ENCODE data around the gene APOA1.
"Not testable (repeated sequence)": the region's sequence is repeated elsewhere in the genome, so short reads cannot be mapped to it uniquely, and the experiment has no call there.

Gene APOA1

GRCh38 chr11:116804001-116804400 is 33.4 kb downstream of the APOA1 start:
- TF ChIP-seq CTCF (IDR thresholded peaks at IDR 0.05; ENCODE audit: low read depth, low read length): no peak
- Histone ChIP-seq H3K27ac (no peak overlapping the region), H3K9me3 (ENCODE audit: severe bottlenecking) (no peaks in the 10 kb centered on the region), H3K4me3 (ENCODE audit: low read depth, low read length) (no peak overlapping the region), H3K36me3 (no peaks in the 10 kb centered on the region), H3K27me3 (ENCODE audit: insufficient read depth, low read depth, severe bottlenecking) (no peaks in the 10 kb centered on the region)
- DNase-seq: no peak

GRCh38 chr11:116801662-116802061 is 35.8 kb downstream of the APOA1 start:
- not testable (repeated sequence) for DNase-seq

GRCh38 chr11:116800610-116801009 is 36.8 kb downstream of the APOA1 start:
- no peak for DNase-seq
- no peak for TF ChIP-seq CTCF (IDR thresholded peaks at IDR 0.05; ENCODE audit: low read depth, low read length)
- no peak overlapping the region for H3K27ac ChIP-seq
- no peaks in the 10 kb centered on the region for H3K27me3 ChIP-seq (ENCODE audit: insufficient read depth, low read depth, severe bottlenecking)
- H3K9me3 ChIP-seq (ENCODE audit: severe bottlenecking): no peaks in the 10 kb centered on the region
- no peak overlapping the region for H3K4me3 ChIP-seq (ENCODE audit: low read depth, low read length)
- no peaks in the 10 kb centered on the region for H3K36me3 ChIP-seq

More at GRCh38 chr11:116801662-116802061, 35.8 kb downstream of the APOA1 start:
- not testable (repeated sequence) for H3K9me3 ChIP-seq (ENCODE audit: severe bottlenecking); H3K27ac ChIP-seq; H3K36me3 ChIP-seq; H3K4me3 ChIP-seq (ENCODE audit: low read depth, low read length); H3K27me3 ChIP-seq (ENCODE audit: insufficient read depth, low read depth, severe bottlenecking)

- no peak for TF ChIP-seq CTCF (IDR thresholded peaks at IDR 0.05; ENCODE audit: low read depth, low read length)
- H3K27ac ChIP-seq: no peak overlapping the region
- no peak for DNase-seq
- H3K27me3 ChIP-seq (ENCODE audit: insufficient read depth, low read depth, severe bottlenecking): no peaks in the 10 kb centered on the region
- no peaks in the 10 kb centered on the region for H3K9me3 ChIP-seq (ENCODE audit: severe bottlenecking)
- H3K4me3 ChIP-seq (ENCODE audit: low read depth, low read length): no peak overlapping the region
- H3K36me3 ChIP-seq: no peaks in the 10 kb centered on the region
These were observed 39.1 kb downstream of the APOA1 start for GRCh38 chr11:116798368-116798767.

GRCh38 chr11:116797816-116798215 is 39.6 kb downstream of the APOA1 start:
- TF ChIP-seq CTCF (IDR thresholded peaks at IDR 0.05; ENCODE audit: low read depth, low read length): no peak
- H3K9me3 ChIP-seq (ENCODE audit: severe bottlenecking): no peaks in the 10 kb centered on the region
- H3K27me3 ChIP-seq (ENCODE audit: insufficient read depth, low read depth, severe bottlenecking): no peaks in the 10 kb centered on the region
- H3K36me3 ChIP-seq: no peaks in the 10 kb centered on the region
- DNase-seq: no peak
- no peak overlapping the region for H3K27ac ChIP-seq
- no peak overlapping the region for H3K4me3 ChIP-seq (ENCODE audit: low read depth, low read length)

GRCh38 chr11:116796548-116796947 is 40.9 kb downstream of the APOA1 start:
- no peak for DNase-seq
- Histone ChIP-seq H3K36me3 (no peaks in the 10 kb centered on the region), H3K9me3 (ENCODE audit: severe bottlenecking) (no peaks in the 10 kb centered on the region), H3K27me3 (ENCODE audit: insufficient read depth, low read depth, severe bottlenecking) (no peaks in the 10 kb centered on the region), H3K4me3 (ENCODE audit: low read depth, low read length) (no peak overlapping the region), H3K27ac (no peak overlapping the region)
- no peak for TF ChIP-seq CTCF (IDR thresholded peaks at IDR 0.05; ENCODE audit: low read depth, low read length)

All from WERI-Rb-1 (cell line).